A549 (cell line): ENCODE results near the gene LSP1.

Experiments used
- EHMT2 ChIP-seq: fragments of 200-600 bp; sonication (generic); IDR thresholded peaks from 2 replicates; pipeline ENCODE4 v1.6.1; 2016; ENCODE audit warnings: antibody characterized with exemption, low read depth, mild to moderate bottlenecking, moderate library complexity
- EP300 ChIP-seq, 2 experiments: fragments of >200 bp; sonication (Bioruptor Twin); formaldehyde crosslinking; IDR thresholded peaks; 2 replicates in 1 of 2; 3 replicates in 1 of 2; pipeline ENCODE4 v1.6.1; 2016 to 2017
- ESRRA ChIP-seq: fragments of 150-350 bp; IDR thresholded peaks from 2 replicates; pipeline ENCODE4 v1.6.1; 2014; ENCODE audit warnings: mild to moderate bottlenecking, low read length, borderline replicate concordance
- FOXS1 ChIP-seq: fragments of 250-450 bp; sonication (Bioruptor Pico); IDR thresholded peaks from 2 replicates; pipeline ENCODE4 v1.5.0; 2020; ENCODE audit warnings: mild to moderate bottlenecking, moderate library complexity
- JUN ChIP-seq, 2 experiments: fragments of >200 bp; sonication (Bioruptor Twin); formaldehyde crosslinking; IDR thresholded peaks; 2 replicates in 1 of 2; 3 replicates in 1 of 2; pipeline ENCODE4 v1.6.1; 2016 to 2017
- JUNB ChIP-seq: fragments of >200 bp; sonication (Bioruptor Twin); formaldehyde crosslinking; IDR thresholded peaks from 2 replicates; pipeline ENCODE4 v1.6.1; 2016
- KDM1A ChIP-seq: fragments of 200-600 bp; sonication (generic); IDR thresholded peaks from 2 replicates; pipeline ENCODE4 v1.6.1; 2016; ENCODE audit warnings: low read depth, mild to moderate bottlenecking
- KDM5A ChIP-seq: fragments of 200-600 bp; sonication (generic); IDR thresholded peaks from 2 replicates; pipeline ENCODE4 v1.6.1; 2016; ENCODE audit warnings: antibody characterized with exemption, mild to moderate bottlenecking
- NR3C1 ChIP-seq: fragments of >200 bp; sonication (Bioruptor Twin); formaldehyde crosslinking; IDR thresholded peaks from 3 replicates; pipeline ENCODE4 v1.6.1; 2017
- POLR2A ChIP-seq: IDR thresholded peaks from 2 replicates; pipeline ENCODE4 v1.6.1; 2012; ENCODE audit warnings: mild to moderate bottlenecking, low read length
- RAD21 ChIP-seq, 2 experiments: fragments of >200 bp in 1 of 2; sonication (Bioruptor Twin) in 1 of 2; formaldehyde crosslinking in 1 of 2; IDR thresholded peaks in 1 of 2; conservative IDR thresholded peaks in 1 of 2; 2 replicates in 1 of 2; 3 replicates in 1 of 2; pipeline ENCODE4 v1.6.1; 2012 to 2018; ENCODE audit warnings: inconsistent platforms in 1 of 2
- TF ChIP-seq, protein P1 (sequence below): fragments of >200 bp; sonication (Bioruptor Twin); formaldehyde crosslinking; IDR thresholded peaks from 3 replicates; pipeline ENCODE4 v1.5.1; 2016
- TF ChIP-seq, protein P2 (sequence below): fragments of 200-600 bp; sonication (generic); IDR thresholded peaks from 2 replicates; pipeline ENCODE4 v1.6.1; 2016; ENCODE audit warnings: antibody characterized with exemption, mild to moderate bottlenecking, moderate library complexity
- TF ChIP-seq, protein P3 (sequence below): fragments of >200 bp; sonication (Bioruptor Twin); formaldehyde crosslinking; IDR thresholded peaks from 2 replicates; pipeline ENCODE4 v1.6.1; 2016

DNA sequence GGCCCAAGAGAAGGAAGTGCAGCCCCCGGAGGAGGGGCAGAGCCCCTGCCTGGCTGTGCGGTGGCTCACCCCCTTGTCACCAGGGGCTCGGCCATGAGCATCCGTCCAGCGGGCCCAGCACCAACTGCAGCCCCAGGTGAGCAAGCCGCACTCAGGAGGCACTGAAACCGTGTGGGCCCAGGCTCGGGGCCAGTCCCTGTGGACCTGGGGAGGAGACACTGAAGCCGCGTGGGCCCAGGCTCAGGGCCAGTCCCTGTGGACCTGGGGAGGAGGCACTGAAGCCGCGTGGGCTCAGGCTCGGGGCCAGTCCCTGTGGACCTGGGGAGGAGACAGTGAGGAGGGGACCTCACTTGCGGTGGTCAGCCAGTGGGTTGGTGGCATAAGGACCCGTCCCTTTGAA, 13.9 kb downstream of the LSP1 start:
- TF ChIP-seq POLR2A, result no peak
- TF ChIP-seq RAD21 (conservative IDR thresholded peaks at IDR 0.05 in 1 of 2, IDR thresholded peaks at IDR 0.05 in 1 of 2), result no peak
- no peak for TF ChIP-seq EP300 (IDR thresholded peaks at IDR 0.05)
- TF ChIP-seq, protein P1, sequence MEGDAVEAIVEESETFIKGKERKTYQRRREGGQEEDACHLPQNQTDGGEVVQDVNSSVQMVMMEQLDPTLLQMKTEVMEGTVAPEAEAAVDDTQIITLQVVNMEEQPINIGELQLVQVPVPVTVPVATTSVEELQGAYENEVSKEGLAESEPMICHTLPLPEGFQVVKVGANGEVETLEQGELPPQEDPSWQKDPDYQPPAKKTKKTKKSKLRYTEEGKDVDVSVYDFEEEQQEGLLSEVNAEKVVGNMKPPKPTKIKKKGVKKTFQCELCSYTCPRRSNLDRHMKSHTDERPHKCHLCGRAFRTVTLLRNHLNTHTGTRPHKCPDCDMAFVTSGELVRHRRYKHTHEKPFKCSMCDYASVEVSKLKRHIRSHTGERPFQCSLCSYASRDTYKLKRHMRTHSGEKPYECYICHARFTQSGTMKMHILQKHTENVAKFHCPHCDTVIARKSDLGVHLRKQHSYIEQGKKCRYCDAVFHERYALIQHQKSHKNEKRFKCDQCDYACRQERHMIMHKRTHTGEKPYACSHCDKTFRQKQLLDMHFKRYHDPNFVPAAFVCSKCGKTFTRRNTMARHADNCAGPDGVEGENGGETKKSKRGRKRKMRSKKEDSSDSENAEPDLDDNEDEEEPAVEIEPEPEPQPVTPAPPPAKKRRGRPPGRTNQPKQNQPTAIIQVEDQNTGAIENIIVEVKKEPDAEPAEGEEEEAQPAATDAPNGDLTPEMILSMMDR, result no peak
- TF ChIP-seq JUN (IDR thresholded peaks at IDR 0.05), result no peak
- TF ChIP-seq NR3C1, result no peak
- TF ChIP-seq JUNB, result no peak
- no peak for TF ChIP-seq EHMT2
- TF ChIP-seq KDM1A, result no peak
- TF ChIP-seq KDM5A, result no peak
- TF ChIP-seq, protein P2, sequence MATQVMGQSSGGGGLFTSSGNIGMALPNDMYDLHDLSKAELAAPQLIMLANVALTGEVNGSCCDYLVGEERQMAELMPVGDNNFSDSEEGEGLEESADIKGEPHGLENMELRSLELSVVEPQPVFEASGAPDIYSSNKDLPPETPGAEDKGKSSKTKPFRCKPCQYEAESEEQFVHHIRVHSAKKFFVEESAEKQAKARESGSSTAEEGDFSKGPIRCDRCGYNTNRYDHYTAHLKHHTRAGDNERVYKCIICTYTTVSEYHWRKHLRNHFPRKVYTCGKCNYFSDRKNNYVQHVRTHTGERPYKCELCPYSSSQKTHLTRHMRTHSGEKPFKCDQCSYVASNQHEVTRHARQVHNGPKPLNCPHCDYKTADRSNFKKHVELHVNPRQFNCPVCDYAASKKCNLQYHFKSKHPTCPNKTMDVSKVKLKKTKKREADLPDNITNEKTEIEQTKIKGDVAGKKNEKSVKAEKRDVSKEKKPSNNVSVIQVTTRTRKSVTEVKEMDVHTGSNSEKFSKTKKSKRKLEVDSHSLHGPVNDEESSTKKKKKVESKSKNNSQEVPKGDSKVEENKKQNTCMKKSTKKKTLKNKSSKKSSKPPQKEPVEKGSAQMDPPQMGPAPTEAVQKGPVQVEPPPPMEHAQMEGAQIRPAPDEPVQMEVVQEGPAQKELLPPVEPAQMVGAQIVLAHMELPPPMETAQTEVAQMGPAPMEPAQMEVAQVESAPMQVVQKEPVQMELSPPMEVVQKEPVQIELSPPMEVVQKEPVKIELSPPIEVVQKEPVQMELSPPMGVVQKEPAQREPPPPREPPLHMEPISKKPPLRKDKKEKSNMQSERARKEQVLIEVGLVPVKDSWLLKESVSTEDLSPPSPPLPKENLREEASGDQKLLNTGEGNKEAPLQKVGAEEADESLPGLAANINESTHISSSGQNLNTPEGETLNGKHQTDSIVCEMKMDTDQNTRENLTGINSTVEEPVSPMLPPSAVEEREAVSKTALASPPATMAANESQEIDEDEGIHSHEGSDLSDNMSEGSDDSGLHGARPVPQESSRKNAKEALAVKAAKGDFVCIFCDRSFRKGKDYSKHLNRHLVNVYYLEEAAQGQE, result no peak
- no peak for TF ChIP-seq FOXS1 (CRISPR knock-in tag)
- TF ChIP-seq ESRRA, result no peak
- TF ChIP-seq, protein P3, sequence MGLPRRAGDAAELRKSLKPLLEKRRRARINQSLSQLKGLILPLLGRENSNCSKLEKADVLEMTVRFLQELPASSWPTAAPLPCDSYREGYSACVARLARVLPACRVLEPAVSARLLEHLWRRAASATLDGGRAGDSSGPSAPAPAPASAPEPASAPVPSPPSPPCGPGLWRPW, result no peak
